ENCODE data around the gene LHFPL6.

The LHFPL6 gene

GRCh38 chr13:39597838-39598237, 5.2 kb downstream of the LHFPL6 start:
- Histone ChIP-seq H3K36me3 (ENCODE audit: control insufficient read depth in 5 of 5, insufficient read depth in 5 of 5, low read length in 5 of 5) (peaks cover 0 to 5% (median 4%) of the 10 kb centered on the region in 5 donors), H3K27me3 (ENCODE audit: control insufficient read depth in 5 of 5, insufficient read depth in 4 of 5, low read length in 5 of 5) (no peaks in the 10 kb centered on the region), H3K4me3 (ENCODE audit: low read depth in 1 of 5, low read length in 5 of 5) (peak overlapping the region in 4 of 5 donors; percentile 33 to 53 (median 37)), H3K27ac (ENCODE audit: low read depth, low read length) (no peak overlapping the region), H3K9ac (ENCODE audit: low read length in 5 of 5) (no peak overlapping the region), H3K4me1 (ENCODE audit: control insufficient read depth in 5 of 5, insufficient read depth in 5 of 5, low read length in 5 of 5) (peaks cover 0 to 48% (median 48%) of the 10 kb centered on the region in 5 donors), H3K9me3 (ENCODE audit: control insufficient read depth in 5 of 5, low read length in 5 of 5) (no peaks in the 10 kb centered on the region)

GRCh38 chr13:39596685-39597084, 6.3 kb downstream of the LHFPL6 start:
- H3K4me3 ChIP-seq (ENCODE audit: low read depth in 1 of 5, low read length in 5 of 5): peak overlapping the region in 2 of 5 donors; percentile 11 to 16
- no peak overlapping the region for H3K27ac ChIP-seq (ENCODE audit: low read depth, low read length)
- H3K36me3 ChIP-seq (ENCODE audit: control insufficient read depth in 5 of 5, insufficient read depth in 5 of 5, low read length in 5 of 5): peaks cover 0 to 5% (median 4%) of the 10 kb centered on the region in 5 donors
- H3K4me1 ChIP-seq (ENCODE audit: control insufficient read depth in 5 of 5, insufficient read depth in 5 of 5, low read length in 5 of 5): peaks cover 0 to 41% (median 40%) of the 10 kb centered on the region in 5 donors
- no peaks in the 10 kb centered on the region for H3K27me3 ChIP-seq (ENCODE audit: control insufficient read depth in 5 of 5, insufficient read depth in 4 of 5, low read length in 5 of 5)
- H3K9ac ChIP-seq (ENCODE audit: low read length in 5 of 5): no peak overlapping the region
- H3K9me3 ChIP-seq (ENCODE audit: control insufficient read depth in 5 of 5, low read length in 5 of 5): no peaks in the 10 kb centered on the region

DNA sequence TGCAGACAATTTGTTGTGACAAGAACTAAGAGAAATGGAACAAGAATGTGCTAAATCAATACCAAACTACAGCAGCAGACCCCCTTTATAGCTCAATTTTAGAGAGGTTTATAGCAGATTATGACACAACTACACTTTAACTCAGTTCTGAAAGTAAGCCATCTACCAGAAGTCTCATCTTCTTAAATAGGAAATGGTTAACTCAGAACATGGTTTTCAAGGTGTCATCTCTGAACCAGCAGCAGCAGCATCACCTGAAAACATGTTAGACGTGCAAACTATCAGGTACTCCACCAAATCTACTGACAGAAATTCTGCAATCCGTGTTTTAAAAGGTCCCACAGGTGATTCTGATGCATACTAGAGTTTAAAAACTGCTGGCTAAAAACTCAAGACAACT, 6.8 kb downstream of the LHFPL6 start:
- H3K9me3 ChIP-seq (ENCODE audit: control insufficient read depth in 5 of 5, low read length in 5 of 5): no peaks in the 10 kb centered on the region
- H3K36me3 ChIP-seq (ENCODE audit: control insufficient read depth in 5 of 5, insufficient read depth in 5 of 5, low read length in 5 of 5): peaks cover 0 to 5% (median 4%) of the 10 kb centered on the region in 5 donors
- peaks cover 0 to 37% (median 35%) of the 10 kb centered on the region in 5 donors for H3K4me1 ChIP-seq (ENCODE audit: control insufficient read depth in 5 of 5, insufficient read depth in 5 of 5, low read length in 5 of 5)
- no peaks in the 10 kb centered on the region for H3K27me3 ChIP-seq (ENCODE audit: control insufficient read depth in 5 of 5, insufficient read depth in 4 of 5, low read length in 5 of 5)
- no peak overlapping the region for H3K4me3 ChIP-seq (ENCODE audit: low read depth in 1 of 5, low read length in 5 of 5)
- H3K9ac ChIP-seq (ENCODE audit: low read length in 5 of 5): no peak overlapping the region
- no peak overlapping the region for H3K27ac ChIP-seq (ENCODE audit: low read depth, low read length)

DNA sequence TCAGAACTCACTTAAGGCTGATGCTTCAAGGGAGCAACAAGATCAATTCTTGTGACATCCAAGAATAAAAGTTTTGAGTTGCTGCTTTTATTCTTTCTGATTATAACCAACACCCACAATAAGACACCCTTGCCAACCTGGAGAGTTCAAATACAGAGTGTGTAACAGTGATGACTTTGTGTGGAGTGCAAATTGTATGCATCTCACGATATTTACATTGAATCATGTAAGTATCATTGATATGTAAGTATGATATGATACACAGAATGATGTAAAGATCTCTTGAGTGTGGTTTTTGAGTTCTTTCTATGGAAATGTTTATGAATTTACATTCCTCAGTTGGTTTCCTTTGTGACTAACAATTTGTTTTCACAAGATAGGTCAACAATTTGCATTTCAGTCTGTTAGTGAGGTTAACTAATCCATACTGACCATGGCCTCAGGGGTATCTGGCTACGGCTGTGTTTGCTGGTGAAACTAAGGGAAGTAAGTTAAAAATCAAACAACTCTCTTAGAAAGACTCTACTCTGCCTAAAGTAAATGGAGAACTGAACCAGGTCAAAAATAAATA, 12.4 kb downstream of the LHFPL6 start:
- H3K9me3 ChIP-seq (ENCODE audit: control insufficient read depth in 5 of 5, low read length in 5 of 5): no peaks in the 10 kb centered on the region
- no peak overlapping the region for H3K27ac ChIP-seq (ENCODE audit: low read depth, low read length)
- H3K4me1 ChIP-seq (ENCODE audit: control insufficient read depth in 5 of 5, insufficient read depth in 5 of 5, low read length in 5 of 5): peaks cover 0 to 8% (median 2%) of the 10 kb centered on the region in 5 donors
- no peak overlapping the region for H3K9ac ChIP-seq (ENCODE audit: low read length in 5 of 5)
- H3K4me3 ChIP-seq (ENCODE audit: low read depth in 1 of 5, low read length in 5 of 5): no peak overlapping the region
- peaks cover 0 to 4% (median 2%) of the 10 kb centered on the region in 5 donors for H3K36me3 ChIP-seq (ENCODE audit: control insufficient read depth in 5 of 5, insufficient read depth in 5 of 5, low read length in 5 of 5)
- no peaks in the 10 kb centered on the region for H3K27me3 ChIP-seq (ENCODE audit: control insufficient read depth in 5 of 5, insufficient read depth in 4 of 5, low read length in 5 of 5)

- Histone ChIP-seq H3K4me3 (ENCODE audit: low read depth in 1 of 5, low read length in 5 of 5) (no peak overlapping the region), H3K27me3 (ENCODE audit: control insufficient read depth in 5 of 5, insufficient read depth in 4 of 5, low read length in 5 of 5) (no peaks in the 10 kb centered on the region), H3K9me3 (ENCODE audit: control insufficient read depth in 5 of 5, low read length in 5 of 5) (no peaks in the 10 kb centered on the region), H3K27ac (ENCODE audit: low read depth, low read length) (no peak overlapping the region), H3K4me1 (ENCODE audit: control insufficient read depth in 5 of 5, insufficient read depth in 5 of 5, low read length in 5 of 5) (peaks cover 0 to 15% (median 7%) of the 10 kb centered on the region in 5 donors), H3K36me3 (ENCODE audit: control insufficient read depth in 5 of 5, insufficient read depth in 5 of 5, low read length in 5 of 5) (no peaks in the 10 kb centered on the region), H3K9ac (ENCODE audit: low read length in 5 of 5) (no peak overlapping the region)
These were observed 14.6 kb downstream of the LHFPL6 start for GRCh38 chr13:39588384-39588783.

DNA sequence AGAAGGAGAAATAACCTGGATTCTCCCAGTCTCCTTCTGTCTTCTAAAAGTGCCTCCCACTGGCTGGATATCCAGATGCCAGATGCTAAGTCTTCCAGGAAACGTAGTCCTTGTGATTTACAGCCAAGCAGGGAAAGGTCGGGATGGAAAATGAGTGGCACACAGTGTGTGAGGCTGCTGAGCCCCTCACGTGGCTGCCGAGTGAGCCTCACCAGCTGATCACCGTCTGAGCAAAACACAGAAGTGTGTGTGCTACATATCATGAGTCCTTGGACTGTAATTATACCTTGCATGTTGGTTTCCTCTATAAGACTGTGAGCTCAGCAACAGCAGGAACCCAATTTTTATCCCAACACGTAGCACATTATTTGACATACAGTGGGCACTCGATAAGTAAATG, 15.1 kb downstream of the LHFPL6 start:
- no peak overlapping the region for H3K4me3 ChIP-seq (ENCODE audit: low read depth in 1 of 5, low read length in 5 of 5)
- peaks cover 0 to 15% (median 7%) of the 10 kb centered on the region in 5 donors for H3K4me1 ChIP-seq (ENCODE audit: control insufficient read depth in 5 of 5, insufficient read depth in 5 of 5, low read length in 5 of 5)
- no peak overlapping the region for H3K27ac ChIP-seq (ENCODE audit: low read depth, low read length)

GRCh38 chr13:39586958-39587605, 15.9 kb downstream of the LHFPL6 start:
- H3K4me3 ChIP-seq (ENCODE audit: low read depth in 1 of 5, low read length in 5 of 5): no peak overlapping the region
- no peak overlapping the region for H3K27ac ChIP-seq (ENCODE audit: low read depth, low read length)
- no peaks in the 10 kb centered on the region for H3K9me3 ChIP-seq (ENCODE audit: control insufficient read depth in 5 of 5, low read length in 5 of 5)
- H3K27me3 ChIP-seq (ENCODE audit: control insufficient read depth in 5 of 5, insufficient read depth in 4 of 5, low read length in 5 of 5): no peaks in the 10 kb centered on the region
- no peak overlapping the region for H3K9ac ChIP-seq (ENCODE audit: low read length in 5 of 5)
- no peaks in the 10 kb centered on the region for H3K36me3 ChIP-seq (ENCODE audit: control insufficient read depth in 5 of 5, insufficient read depth in 5 of 5, low read length in 5 of 5)
- H3K4me1 ChIP-seq (ENCODE audit: control insufficient read depth in 5 of 5, insufficient read depth in 5 of 5, low read length in 5 of 5): peaks cover 0 to 15% (median 7%) of the 10 kb centered on the region in 5 donors

More for the DNA sequence above, 15.1 kb downstream of the LHFPL6 start:
- Histone ChIP-seq H3K27me3 (ENCODE audit: control insufficient read depth in 5 of 5, insufficient read depth in 4 of 5, low read length in 5 of 5) (no peaks in the 10 kb centered on the region), H3K36me3 (ENCODE audit: control insufficient read depth in 5 of 5, insufficient read depth in 5 of 5, low read length in 5 of 5) (no peaks in the 10 kb centered on the region), H3K9me3 (ENCODE audit: control insufficient read depth in 5 of 5, low read length in 5 of 5) (no peaks in the 10 kb centered on the region), H3K9ac (ENCODE audit: low read length in 5 of 5) (no peak overlapping the region)

GRCh38 chr13:39586151-39586550, 16.8 kb downstream of the LHFPL6 start:
- no peak overlapping the region for H3K9ac ChIP-seq (ENCODE audit: low read length in 5 of 5)
- no peaks in the 10 kb centered on the region for H3K9me3 ChIP-seq (ENCODE audit: control insufficient read depth in 5 of 5, low read length in 5 of 5)
- H3K27ac ChIP-seq (ENCODE audit: low read depth, low read length): no peak overlapping the region
- no peak overlapping the region for H3K4me3 ChIP-seq (ENCODE audit: low read depth in 1 of 5, low read length in 5 of 5)
- no peaks in the 10 kb centered on the region for H3K36me3 ChIP-seq (ENCODE audit: control insufficient read depth in 5 of 5, insufficient read depth in 5 of 5, low read length in 5 of 5)
- H3K27me3 ChIP-seq (ENCODE audit: control insufficient read depth in 5 of 5, insufficient read depth in 4 of 5, low read length in 5 of 5): no peaks in the 10 kb centered on the region
- peaks cover 0 to 16% (median 6%) of the 10 kb centered on the region in 5 donors for H3K4me1 ChIP-seq (ENCODE audit: control insufficient read depth in 5 of 5, insufficient read depth in 5 of 5, low read length in 5 of 5)

- no peak overlapping the region for H3K9ac ChIP-seq (ENCODE audit: low read length in 5 of 5)
- H3K27me3 ChIP-seq (ENCODE audit: control insufficient read depth in 5 of 5, insufficient read depth in 4 of 5, low read length in 5 of 5): no peaks in the 10 kb centered on the region
- peaks cover 0 to 25% (median 6%) of the 10 kb centered on the region in 5 donors for H3K4me1 ChIP-seq (ENCODE audit: control insufficient read depth in 5 of 5, insufficient read depth in 5 of 5, low read length in 5 of 5)
- H3K4me3 ChIP-seq (ENCODE audit: low read depth in 1 of 5, low read length in 5 of 5): no peak overlapping the region
- no peaks in the 10 kb centered on the region for H3K9me3 ChIP-seq (ENCODE audit: control insufficient read depth in 5 of 5, low read length in 5 of 5)
- H3K36me3 ChIP-seq (ENCODE audit: control insufficient read depth in 5 of 5, insufficient read depth in 5 of 5, low read length in 5 of 5): no peaks in the 10 kb centered on the region
- H3K27ac ChIP-seq (ENCODE audit: low read depth, low read length): no peak overlapping the region
These were observed 17.8 kb downstream of the LHFPL6 start for GRCh38 chr13:39585219-39585618.

DNA sequence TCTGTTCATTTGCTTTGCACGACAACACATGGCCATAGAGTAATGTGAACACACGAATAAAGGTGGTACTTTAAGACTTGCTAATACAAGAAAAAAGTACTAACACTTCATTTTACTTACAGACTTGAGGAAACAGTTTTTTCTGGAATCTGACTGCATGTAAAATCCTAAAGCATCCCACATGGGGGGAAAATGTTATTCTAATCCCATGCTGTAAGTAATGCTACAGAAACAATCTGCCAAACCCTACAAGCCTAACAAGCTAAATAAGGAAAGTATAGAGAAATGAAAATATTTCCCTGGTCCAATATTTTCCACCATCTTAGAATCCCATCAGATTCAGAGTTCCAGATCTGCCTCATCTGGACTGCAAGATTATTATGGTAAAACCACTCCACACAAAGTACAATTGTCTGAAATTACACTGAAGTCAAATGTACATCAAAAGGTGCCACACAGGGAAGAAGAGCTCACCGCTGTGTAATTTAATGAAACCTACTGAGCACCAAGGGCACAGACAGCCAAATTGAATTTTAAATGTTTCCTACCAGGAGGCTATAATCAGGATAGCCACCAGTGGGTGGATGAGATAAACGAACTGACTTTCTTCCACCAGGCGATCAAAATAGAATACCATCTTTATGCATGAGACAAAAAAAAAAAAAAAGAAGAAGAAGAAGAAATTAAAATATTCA, 22.0 kb downstream of the LHFPL6 start:
- no peaks in the 10 kb centered on the region for H3K9me3 ChIP-seq (ENCODE audit: control insufficient read depth in 5 of 5, low read length in 5 of 5)
- H3K4me3 ChIP-seq (ENCODE audit: low read depth in 1 of 5, low read length in 5 of 5): no peak overlapping the region
- H3K27me3 ChIP-seq (ENCODE audit: control insufficient read depth in 5 of 5, insufficient read depth in 4 of 5, low read length in 5 of 5): no peaks in the 10 kb centered on the region
- H3K27ac ChIP-seq (ENCODE audit: low read depth, low read length): no peak overlapping the region
- H3K9ac ChIP-seq (ENCODE audit: low read length in 5 of 5): no peak overlapping the region
- peaks cover 0 to 39% (median 12%) of the 10 kb centered on the region in 5 donors for H3K4me1 ChIP-seq (ENCODE audit: control insufficient read depth in 5 of 5, insufficient read depth in 5 of 5, low read length in 5 of 5)
- peaks cover 0 to 4% (median 0%) of the 10 kb centered on the region in 5 donors for H3K36me3 ChIP-seq (ENCODE audit: control insufficient read depth in 5 of 5, insufficient read depth in 5 of 5, low read length in 5 of 5)
